ENCODE data around the gene TAC3. TPM values are rescaled to one million over a fixed set of nuclear protein-coding genes. Genes with fewer than 3 reads are reported as not detected.

TAC3 gene
- total and polyA plus RNA-seq, 9 donors: 0.40 to 2.2 TPM; not detected in 7

DNA sequence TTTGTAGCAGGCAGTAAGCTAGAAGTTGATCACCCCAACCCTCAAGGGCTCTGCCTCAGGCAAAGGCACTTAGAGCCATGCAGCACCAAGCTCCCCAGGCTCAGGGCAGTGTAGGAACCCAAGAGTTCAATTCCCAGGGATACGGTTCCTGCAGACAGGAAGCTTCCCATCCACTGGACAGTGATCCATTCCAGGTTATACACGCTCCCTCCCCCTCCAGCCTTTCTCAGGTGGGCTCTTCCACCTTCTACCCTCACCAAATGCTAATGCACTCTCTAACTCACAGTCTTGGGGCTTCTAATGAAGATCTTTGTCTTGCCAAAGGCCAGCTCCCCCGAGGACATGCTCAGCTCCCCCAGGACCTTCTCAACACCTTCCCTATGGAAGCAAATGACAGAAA lies 20.9 kb upstream of the TAC3 start:
- WGBS, 3 donors: 64 to 69% (median 66%) methylated on average over 3 of the region's 3 CpGs
- H3K4me3 ChIP-seq: no peak overlapping the region
- TF ChIP-seq EP300 (IDR thresholded peaks at IDR 0.05): no peak
- TF ChIP-seq CTCF (IDR thresholded peaks at IDR 0.05): no peak
- no peak for TF ChIP-seq POLR2A (IDR thresholded peaks at IDR 0.05)
- intact Hi-C loops (cut with DNase I): no loop called here
- no peaks in the 10 kb centered on the region for H3K9me3 ChIP-seq
- DNase-seq: no peak
- H3K27ac ChIP-seq: no peak overlapping the region
- H3K36me3 ChIP-seq: no peaks in the 10 kb centered on the region
- no peaks in the 10 kb centered on the region for H3K27me3 ChIP-seq
- H3K4me1 ChIP-seq (ENCODE audit: insufficient read depth): no peaks in the 10 kb centered on the region

DNA sequence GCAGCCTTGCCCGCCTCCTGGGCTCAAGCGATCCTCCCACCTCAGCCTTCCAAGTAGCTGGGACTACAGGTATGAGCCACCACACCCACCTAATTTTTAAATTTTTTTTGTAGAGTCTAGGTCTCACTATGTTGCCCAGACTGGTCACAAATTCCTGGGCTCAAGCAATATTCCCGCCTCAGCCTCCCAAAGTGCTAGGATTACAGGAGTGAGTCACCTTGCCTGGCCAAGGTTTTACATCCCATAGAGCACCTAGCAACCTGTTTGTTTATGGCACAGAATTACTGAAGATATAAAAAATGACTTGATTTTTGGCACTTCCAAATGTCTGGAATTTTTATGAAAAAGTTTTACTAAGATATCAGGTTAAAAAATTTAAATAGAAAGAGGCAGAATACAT lies 17.1 kb upstream of the TAC3 start:
- no peak for TF ChIP-seq CTCF (IDR thresholded peaks at IDR 0.05)
- no peak for TF ChIP-seq POLR2A (IDR thresholded peaks at IDR 0.05)
- TF ChIP-seq EP300 (IDR thresholded peaks at IDR 0.05): no peak
- intact Hi-C loops (cut with DNase I): no loop called here
- Histone ChIP-seq H3K36me3 (no peaks in the 10 kb centered on the region), H3K4me1 (ENCODE audit: insufficient read depth) (no peaks in the 10 kb centered on the region), H3K27me3 (no peaks in the 10 kb centered on the region), H3K9me3 (no peaks in the 10 kb centered on the region), H3K27ac (no peak overlapping the region), H3K4me3 (no peak overlapping the region)
- WGBS, 3 donors: 87 to 95% (median 93%) methylated on average over 3 of the region's 3 CpGs
- no peak for DNase-seq

DNA sequence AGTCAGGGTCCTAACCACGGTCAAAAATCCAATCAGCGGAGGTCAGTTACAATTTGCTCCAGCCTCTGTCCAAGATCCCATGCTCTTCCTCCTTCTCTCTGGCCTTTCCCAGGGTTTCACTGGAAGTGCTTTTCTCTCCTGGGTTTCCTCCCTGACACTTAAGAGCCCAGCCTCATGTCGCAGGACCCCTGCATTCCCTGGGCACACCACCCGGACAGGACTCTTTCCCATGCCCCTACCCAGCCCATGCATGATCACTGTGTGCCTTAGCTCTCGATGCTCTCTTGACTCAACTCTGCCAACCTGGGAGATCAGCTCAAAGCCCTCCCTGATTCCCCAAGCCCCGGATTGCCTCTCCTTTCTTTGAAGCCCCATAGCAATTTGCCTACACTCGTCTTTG lies 15.5 kb upstream of the TAC3 start:
- Histone ChIP-seq H3K4me1 (ENCODE audit: insufficient read depth) (no peaks in the 10 kb centered on the region), H3K4me3 (no peak overlapping the region), H3K9me3 (no peaks in the 10 kb centered on the region), H3K27me3 (no peaks in the 10 kb centered on the region), H3K27ac (no peak overlapping the region), H3K36me3 (no peaks in the 10 kb centered on the region)
- intact Hi-C loops (cut with DNase I): no loop called here
- no peak for DNase-seq
- no peak for TF ChIP-seq POLR2A (IDR thresholded peaks at IDR 0.05)
- TF ChIP-seq CTCF (IDR thresholded peaks at IDR 0.05): no peak
- no peak for TF ChIP-seq EP300 (IDR thresholded peaks at IDR 0.05)
- WGBS, 3 donors: 73 to 81% (median 77%) methylated on average over 7 of the region's 7 CpGs

- Histone ChIP-seq H3K27ac (no peak overlapping the region), H3K9me3 (no peaks in the 10 kb centered on the region), H3K4me1 (ENCODE audit: insufficient read depth) (no peaks in the 10 kb centered on the region), H3K27me3 (no peaks in the 10 kb centered on the region), H3K4me3 (no peak overlapping the region), H3K36me3 (no peaks in the 10 kb centered on the region)
- intact Hi-C loops (cut with DNase I): no loop called here
- TF ChIP-seq POLR2A (IDR thresholded peaks at IDR 0.05): no peak
- TF ChIP-seq CTCF (IDR thresholded peaks at IDR 0.05): no peak
- TF ChIP-seq EP300 (IDR thresholded peaks at IDR 0.05): no peak
- DNase-seq: no peak
- 30 to 45% (median 35%) methylated on average over 2 of the region's 2 CpGs for WGBS, 3 donors
Observed at GRCh38 chr12:57031138-57031725, 14.9 kb upstream of the TAC3 start.

Measured in ovary (tissue), 9 donors.